Measurements from ENCODE around the gene SPINK1. TPM values are rescaled to one million over a fixed set of nuclear protein-coding genes. Genes with fewer than 3 reads are reported as not detected.

SPINK1 gene, protein sequence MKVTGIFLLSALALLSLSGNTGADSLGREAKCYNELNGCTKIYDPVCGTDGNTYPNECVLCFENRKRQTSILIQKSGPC
- polyA plus RNA-seq (not detected in 2 replicates), polyA minus RNA-seq (not detected in 2 replicates)

DNA sequence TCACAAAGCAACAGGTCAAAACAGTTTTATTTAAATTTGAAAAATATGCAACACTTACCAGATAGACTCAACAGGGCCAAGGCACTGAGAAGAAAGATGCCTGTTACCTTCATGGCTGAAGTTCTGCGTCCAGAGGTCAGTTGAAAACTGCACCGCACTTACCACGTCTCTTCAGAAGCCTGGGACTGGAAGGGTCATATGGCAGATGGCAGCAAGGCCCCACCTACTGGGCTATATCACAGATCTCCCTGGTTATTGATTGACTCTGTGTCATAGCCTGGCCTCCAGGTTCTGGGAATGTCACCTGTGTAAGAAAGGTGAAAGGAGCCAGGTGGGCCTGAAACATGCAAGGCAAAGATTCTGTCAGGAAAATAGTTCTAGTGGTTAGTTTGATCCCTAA, at the start of gene SPINK1:
TSS of gene SPINK1 (minus strand) at position 207 of the 400 bp plus-strand sequence. CDS start at position 113, 94 bp downstream.
- Histone ChIP-seq H3K79me2 (replicated peaks; ENCODE audit: insufficient read depth, low read length) (no peaks in the 10 kb centered on the region), H3K4me2 (ENCODE audit: low read length) (no peak within 1 kb of the TSS), H3K9me3 (ENCODE audit: low read length) (no peaks in the 10 kb centered on the region), H4K20me1 (ENCODE audit: insufficient read depth) (no peaks in the 10 kb centered on the region), H3K9ac (ENCODE audit: low read length) (no peak within 1 kb of the TSS), H2AFZ (ENCODE audit: low read depth, low read length) (no peak within 1 kb of the TSS), H3K9me2 (ENCODE audit: insufficient read depth, low read length) (no peaks in the 10 kb centered on the region), H3K36me3 (ENCODE audit: insufficient read depth, low read length) (no peaks in the 10 kb centered on the region), H3K27me3 (ENCODE audit: insufficient read depth, low read depth, low read length) (no peaks in the 10 kb centered on the region), H3K27ac (ENCODE audit: low read length) (no peak within 1 kb of the TSS), H3K4me3 (ENCODE audit: low read length) (no peak within 1 kb of the TSS), H3F3A (ENCODE audit: insufficient read depth, low read length, poor library complexity, severe bottlenecking) (no peaks in the 10 kb centered on the region)
- TF ChIP-seq, protein P1, sequence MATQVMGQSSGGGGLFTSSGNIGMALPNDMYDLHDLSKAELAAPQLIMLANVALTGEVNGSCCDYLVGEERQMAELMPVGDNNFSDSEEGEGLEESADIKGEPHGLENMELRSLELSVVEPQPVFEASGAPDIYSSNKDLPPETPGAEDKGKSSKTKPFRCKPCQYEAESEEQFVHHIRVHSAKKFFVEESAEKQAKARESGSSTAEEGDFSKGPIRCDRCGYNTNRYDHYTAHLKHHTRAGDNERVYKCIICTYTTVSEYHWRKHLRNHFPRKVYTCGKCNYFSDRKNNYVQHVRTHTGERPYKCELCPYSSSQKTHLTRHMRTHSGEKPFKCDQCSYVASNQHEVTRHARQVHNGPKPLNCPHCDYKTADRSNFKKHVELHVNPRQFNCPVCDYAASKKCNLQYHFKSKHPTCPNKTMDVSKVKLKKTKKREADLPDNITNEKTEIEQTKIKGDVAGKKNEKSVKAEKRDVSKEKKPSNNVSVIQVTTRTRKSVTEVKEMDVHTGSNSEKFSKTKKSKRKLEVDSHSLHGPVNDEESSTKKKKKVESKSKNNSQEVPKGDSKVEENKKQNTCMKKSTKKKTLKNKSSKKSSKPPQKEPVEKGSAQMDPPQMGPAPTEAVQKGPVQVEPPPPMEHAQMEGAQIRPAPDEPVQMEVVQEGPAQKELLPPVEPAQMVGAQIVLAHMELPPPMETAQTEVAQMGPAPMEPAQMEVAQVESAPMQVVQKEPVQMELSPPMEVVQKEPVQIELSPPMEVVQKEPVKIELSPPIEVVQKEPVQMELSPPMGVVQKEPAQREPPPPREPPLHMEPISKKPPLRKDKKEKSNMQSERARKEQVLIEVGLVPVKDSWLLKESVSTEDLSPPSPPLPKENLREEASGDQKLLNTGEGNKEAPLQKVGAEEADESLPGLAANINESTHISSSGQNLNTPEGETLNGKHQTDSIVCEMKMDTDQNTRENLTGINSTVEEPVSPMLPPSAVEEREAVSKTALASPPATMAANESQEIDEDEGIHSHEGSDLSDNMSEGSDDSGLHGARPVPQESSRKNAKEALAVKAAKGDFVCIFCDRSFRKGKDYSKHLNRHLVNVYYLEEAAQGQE (IDR thresholded peaks at IDR 0.05; ENCODE audit: borderline replicate concordance), result no peak
- TF ChIP-seq EP300 (conservative IDR thresholded peaks at IDR 0.05; ENCODE audit: poor library complexity, severe bottlenecking), result no peak
- no peak for TF ChIP-seq POLR2AphosphoS5 (IDR thresholded peaks at IDR 0.05)
- no peak for TF ChIP-seq SMC3 (conservative IDR thresholded peaks at IDR 0.05; ENCODE audit: poor library complexity)

DNA sequence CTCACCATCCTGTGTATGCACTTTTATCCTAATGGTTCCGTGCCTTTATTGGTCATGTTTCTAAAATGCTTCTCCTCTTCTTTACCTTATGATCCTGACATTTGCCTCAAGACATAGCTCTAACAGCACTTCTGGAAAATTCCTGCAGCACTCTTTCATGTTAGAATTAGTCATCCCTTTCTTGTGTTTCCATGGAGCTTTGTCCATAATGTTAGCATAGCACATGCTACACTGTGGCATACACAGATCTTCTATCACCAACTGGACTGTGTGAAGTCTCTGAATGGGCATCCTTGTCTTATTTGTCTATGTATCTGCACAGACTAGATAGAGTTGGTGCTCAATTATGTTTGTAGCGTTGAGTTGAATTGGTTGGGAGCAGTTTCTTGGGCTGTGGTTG, 49.0 kb upstream of the SPINK1 start:
- H3K4me3 ChIP-seq (ENCODE audit: low read length), result no peak overlapping the region
- H3F3A ChIP-seq (ENCODE audit: insufficient read depth, low read length, poor library complexity, severe bottlenecking), result no peaks in the 10 kb centered on the region
- no peaks in the 10 kb centered on the region for H4K20me1 ChIP-seq (ENCODE audit: insufficient read depth)
- no peak overlapping the region for H3K27ac ChIP-seq (ENCODE audit: low read length)
- no peak overlapping the region for H2AFZ ChIP-seq (ENCODE audit: low read depth, low read length)
- no peak for TF ChIP-seq TAF1 (IDR thresholded peaks at IDR 0.05; ENCODE audit: low read depth)
- TF ChIP-seq RAD21 (conservative IDR thresholded peaks at IDR 0.05), result no peak
- no peak for TF ChIP-seq EZH2 (IDR thresholded peaks at IDR 0.05; ENCODE audit: borderline replicate concordance, insufficient read depth, low read length, poor library complexity, severe bottlenecking)
- no peak for TF ChIP-seq EP300 (conservative IDR thresholded peaks at IDR 0.05; ENCODE audit: poor library complexity, severe bottlenecking)
- TF ChIP-seq, protein P2, sequence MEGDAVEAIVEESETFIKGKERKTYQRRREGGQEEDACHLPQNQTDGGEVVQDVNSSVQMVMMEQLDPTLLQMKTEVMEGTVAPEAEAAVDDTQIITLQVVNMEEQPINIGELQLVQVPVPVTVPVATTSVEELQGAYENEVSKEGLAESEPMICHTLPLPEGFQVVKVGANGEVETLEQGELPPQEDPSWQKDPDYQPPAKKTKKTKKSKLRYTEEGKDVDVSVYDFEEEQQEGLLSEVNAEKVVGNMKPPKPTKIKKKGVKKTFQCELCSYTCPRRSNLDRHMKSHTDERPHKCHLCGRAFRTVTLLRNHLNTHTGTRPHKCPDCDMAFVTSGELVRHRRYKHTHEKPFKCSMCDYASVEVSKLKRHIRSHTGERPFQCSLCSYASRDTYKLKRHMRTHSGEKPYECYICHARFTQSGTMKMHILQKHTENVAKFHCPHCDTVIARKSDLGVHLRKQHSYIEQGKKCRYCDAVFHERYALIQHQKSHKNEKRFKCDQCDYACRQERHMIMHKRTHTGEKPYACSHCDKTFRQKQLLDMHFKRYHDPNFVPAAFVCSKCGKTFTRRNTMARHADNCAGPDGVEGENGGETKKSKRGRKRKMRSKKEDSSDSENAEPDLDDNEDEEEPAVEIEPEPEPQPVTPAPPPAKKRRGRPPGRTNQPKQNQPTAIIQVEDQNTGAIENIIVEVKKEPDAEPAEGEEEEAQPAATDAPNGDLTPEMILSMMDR (IDR thresholded peaks at IDR 0.05; ENCODE audit: poor library complexity, severe bottlenecking), result no peak
- TF ChIP-seq, protein P1 (IDR thresholded peaks at IDR 0.05; ENCODE audit: borderline replicate concordance), result no peak
- TF ChIP-seq MXI1 (conservative IDR thresholded peaks at IDR 0.05; ENCODE audit: poor library complexity, severe bottlenecking), result no peak
- TF ChIP-seq POLR2AphosphoS5 (IDR thresholded peaks at IDR 0.05), result no peak
- TF ChIP-seq SMC3 (conservative IDR thresholded peaks at IDR 0.05; ENCODE audit: poor library complexity), result no peak
- H3K9me2 ChIP-seq (ENCODE audit: insufficient read depth, low read length), result no peaks in the 10 kb centered on the region
- H3K4me2 ChIP-seq (ENCODE audit: low read length), result no peak overlapping the region
- no peaks in the 10 kb centered on the region for H3K27me3 ChIP-seq (ENCODE audit: insufficient read depth, low read depth, low read length)
- no peaks in the 10 kb centered on the region for H3K79me2 ChIP-seq (replicated peaks; ENCODE audit: insufficient read depth, low read length)
- H3K9ac ChIP-seq (ENCODE audit: low read length), result no peak overlapping the region
- no peaks in the 10 kb centered on the region for H3K36me3 ChIP-seq (ENCODE audit: insufficient read depth, low read length)
- no peaks in the 10 kb centered on the region for H3K9me3 ChIP-seq (ENCODE audit: low read length)
